ENCODE results near the gene MILR1. TPM values are rescaled to one million over a fixed set of nuclear protein-coding genes. Genes with fewer than 3 reads are reported as not detected.
"Not testable (repeated sequence)": the region's sequence is repeated elsewhere in the genome, so short reads cannot be mapped to it uniquely, and the experiment has no call there.

Gene MILR1, protein sequence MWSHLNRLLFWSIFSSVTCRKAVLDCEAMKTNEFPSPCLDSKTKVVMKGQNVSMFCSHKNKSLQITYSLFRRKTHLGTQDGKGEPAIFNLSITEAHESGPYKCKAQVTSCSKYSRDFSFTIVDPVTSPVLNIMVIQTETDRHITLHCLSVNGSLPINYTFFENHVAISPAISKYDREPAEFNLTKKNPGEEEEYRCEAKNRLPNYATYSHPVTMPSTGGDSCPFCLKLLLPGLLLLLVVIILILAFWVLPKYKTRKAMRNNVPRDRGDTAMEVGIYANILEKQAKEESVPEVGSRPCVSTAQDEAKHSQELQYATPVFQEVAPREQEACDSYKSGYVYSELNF
- 3.4 TPM for total RNA-seq
- long read RNA-seq: 0 reads

- DNase-seq (no peak), ATAC-seq (peak; percentile 98)
- intact Hi-C loops (cut with micrococcal nuclease): no loop called here
These were observed at the start of gene MILR1 for GRCh38 chr17:64448665-64449512. Gene MILR1 (plus strand): TSS chr17:64449115. CDS start chr17:64449169, 54 bp downstream.

GRCh38 chr17:64399767-64400156, 49.2 kb upstream of the MILR1 start:
- ATAC-seq: no peak
- DNase-seq: no peak
- intact Hi-C loops (cut with micrococcal nuclease): no loop called here

DNA sequence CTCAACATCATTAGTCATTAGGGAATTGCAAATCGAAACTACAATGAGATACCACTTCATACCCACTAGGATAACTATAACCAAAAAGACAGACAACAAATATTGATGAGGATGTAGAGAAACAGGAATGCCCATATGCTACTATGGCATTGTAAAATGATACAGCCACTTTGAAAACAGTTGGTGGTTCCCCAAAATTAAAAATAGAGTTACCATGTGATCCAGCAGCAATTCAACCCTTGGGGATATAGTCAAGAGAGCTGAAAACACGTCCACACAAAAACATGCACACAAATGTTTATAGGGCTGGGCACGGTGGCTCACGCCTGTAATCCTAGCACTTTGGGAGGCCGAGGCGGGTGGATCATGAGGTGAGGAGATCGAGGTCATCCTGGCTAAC, 48.3 kb upstream of the MILR1 start:
- no peak for DNase-seq
- ATAC-seq: no peak
- intact Hi-C loops (cut with micrococcal nuclease): no loop called here

- ATAC-seq (no peak), DNase-seq (no peak)
These were observed 47.6 kb upstream of the MILR1 start for GRCh38 chr17:64401244-64401860.

DNA sequence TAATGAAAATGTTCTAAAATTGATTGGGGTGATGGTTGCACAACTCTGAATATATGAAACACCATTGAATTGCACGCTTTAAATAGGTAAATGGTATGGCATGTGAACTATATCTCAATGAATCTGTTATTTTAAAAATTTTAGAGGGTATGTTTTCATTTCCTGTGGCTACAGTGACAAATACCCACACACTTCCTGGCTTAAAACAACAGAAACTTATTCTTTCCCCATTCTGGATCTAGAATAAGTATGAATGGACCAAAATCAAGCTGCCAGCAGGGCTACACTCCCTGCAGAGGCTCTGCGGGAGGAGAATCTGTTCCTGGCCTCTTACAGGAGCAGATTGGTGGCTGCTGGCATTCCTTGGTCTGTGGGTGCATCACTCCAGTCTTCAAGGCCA, 47.0 kb upstream of the MILR1 start:
- no peak for ATAC-seq
- intact Hi-C loops (cut with micrococcal nuclease): no loop called here

More at GRCh38 chr17:64401244-64401860, 47.6 kb upstream of the MILR1 start:
- intact Hi-C loops (cut with micrococcal nuclease): no loop called here

GRCh38 chr17:64402469-64402868, 46.4 kb upstream of the MILR1 start:
- DNase-seq (no peak), ATAC-seq (no peak)
- intact Hi-C loops (cut with micrococcal nuclease): no loop called here

More for the DNA sequence above, 47.0 kb upstream of the MILR1 start:
- DNase-seq: no peak

DNA sequence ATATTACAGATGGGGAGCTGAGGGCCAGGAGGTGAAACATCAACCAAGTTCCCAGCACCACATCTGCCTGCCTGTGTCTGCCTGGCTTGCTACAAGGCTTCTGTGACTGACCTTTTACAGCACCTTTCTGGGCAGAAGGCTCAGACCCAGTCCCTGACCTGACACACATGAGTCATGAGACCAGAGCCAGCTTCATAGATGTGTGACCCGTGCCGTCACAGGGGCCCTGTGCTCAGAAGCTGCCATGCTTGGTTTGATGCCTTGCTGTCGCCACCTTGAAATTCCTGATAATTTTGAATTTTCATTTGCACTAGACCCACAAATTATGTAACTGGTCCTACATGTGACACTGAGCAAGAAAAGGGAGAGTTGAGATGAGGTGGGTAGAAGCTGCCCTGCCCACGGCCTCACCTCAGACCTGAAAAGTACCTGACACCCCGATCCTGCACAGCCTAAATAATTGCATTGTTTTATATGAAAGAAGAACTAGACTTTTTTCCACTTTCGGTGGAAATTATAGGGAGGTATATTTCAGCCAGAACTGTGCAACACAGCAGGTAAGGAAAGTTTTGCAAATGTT, 44.9 kb upstream of the MILR1 start:
- no peak for ATAC-seq
- no peak for DNase-seq
- intact Hi-C loops (cut with micrococcal nuclease): no loop called here

GRCh38 chr17:64406321-64407200, 42.4 kb upstream of the MILR1 start:
- no peak for DNase-seq
- ATAC-seq: no peak
- intact Hi-C loops (cut with micrococcal nuclease): no loop called here

- no peak for ATAC-seq
- intact Hi-C loops (cut with micrococcal nuclease): no loop called here
- DNase-seq: no peak
These were observed 38.0 kb upstream of the MILR1 start for GRCh38 chr17:64410750-64411490.

- ATAC-seq (peak; percentile 78), DNase-seq (peak; percentile 59)
- intact Hi-C loops (cut with micrococcal nuclease): loop anchor here (2.0 kb wide), 1 partner anchor 91 kb away; no protein-coding TSS in a partner anchor
These were observed 36.7 kb upstream of the MILR1 start for GRCh38 chr17:64411999-64412771.

- intact Hi-C loops (cut with micrococcal nuclease): loop anchor here (2.0 kb wide), 1 partner anchor 92 kb away; no protein-coding TSS in a partner anchor
- ATAC-seq (no peak), DNase-seq (no peak)
These were observed 36.0 kb upstream of the MILR1 start for GRCh38 chr17:64412944-64413381.

GRCh38 chr17:64413513-64413912, 35.4 kb upstream of the MILR1 start:
- ATAC-seq (peak; percentile 11), DNase-seq (no peak)
- intact Hi-C loops (cut with micrococcal nuclease): loop anchor here (2.0 kb wide), 1 partner anchor 93 kb away; no protein-coding TSS in a partner anchor

GRCh38 chr17:64418506-64419339, 30.2 kb upstream of the MILR1 start:
- ATAC-seq (peak; percentile 68), DNase-seq (no peak)
- intact Hi-C loops (cut with micrococcal nuclease): no loop called here

- no peak for DNase-seq
- peak; percentile 81 for ATAC-seq
- intact Hi-C loops (cut with micrococcal nuclease): no loop called here
These were observed 28.7 kb upstream of the MILR1 start for GRCh38 chr17:64420143-64420670.

GRCh38 chr17:64422121-64422520, 26.8 kb upstream of the MILR1 start:
- ATAC-seq; intact Hi-C loops (cut with micrococcal nuclease); DNase-seq: not testable (repeated sequence)

GRCh38 chr17:64423881-64424280, 25.0 kb upstream of the MILR1 start:
- no peak for ATAC-seq
- intact Hi-C loops (cut with micrococcal nuclease): no loop called here
- no peak for DNase-seq

Measured in left ventricle myocardium superior (tissue), 1 donor.